Prostate gland (tissue), 2 donors: Measurements from ENCODE around the gene PRPH. TPM values are rescaled to one million over a fixed set of nuclear protein-coding genes. Genes with fewer than 3 reads are reported as not detected.

Experiments used
- total RNA-seq, 2 donors: library from RNA; depleted of rRNA; stranded (reverse); fragments of >200 nt; gene quantifications; one replicate each; pipeline ENCODE4 v1.1.0, GENCODE V29; 2016

The PRPH gene
- total RNA-seq, 2 donors from 2014 or later = 1.4 to 11.4 TPM

Other genes with a start within 250 kb of the PRPH start
- gene KMT2D, start 234.4 kb upstream of the PRPH start, total RNA-seq = 10 to 100 TPM; 82.7 to 99.7 TPM
- 1 to 10 TPM; 1.1 to 2.3 TPM for gene RHEBL1, start 225.2 kb upstream of the PRPH start, total RNA-seq
- gene DHH, start 200.3 kb upstream of the PRPH start, total RNA-seq = 100 to 1,000 TPM in 1 of 2 donors, under 1 TPM in 1; 0.18 to 114 TPM
- gene LMBR1L, start 184.3 kb upstream of the PRPH start, total RNA-seq = 100 to 1,000 TPM in 1 of 2 donors, 10 to 100 TPM in 1; 25.2 to 143 TPM
- 100 to 1,000 TPM; 292 to 922 TPM for gene TUBA1B, start 163.8 kb upstream of the PRPH start, total RNA-seq
- 100 to 1,000 TPM in 1 of 2 donors, 10 to 100 TPM in 1; 81.6 to 253 TPM for gene TUBA1A, start 106.1 kb upstream of the PRPH start, total RNA-seq
- gene TUBA1C, start 30.1 kb upstream of the PRPH start, total RNA-seq = 10 to 100 TPM; 81.9 to 85.6 TPM
- 1 to 10 TPM in 1 of 2 donors, under 1 TPM in 1; 0.46 to 5.2 TPM for gene TROAP, start 28.1 kb downstream of the PRPH start, total RNA-seq
- 1 to 10 TPM in 1 of 2 donors, not detected in 1; 1.3 TPM for gene C1QL4, start 42.0 kb downstream of the PRPH start, total RNA-seq
- 1 to 10 TPM in 1 of 2 donors, under 1 TPM in 1; 0.23 to 4.3 TPM for gene DNAJC22, start 51.7 kb downstream of the PRPH start, total RNA-seq
- 10 to 100 TPM; 30.1 to 34.2 TPM for gene SPATS2, start 72.3 kb downstream of the PRPH start, total RNA-seq
- gene KCNH3, start 243.9 kb downstream of the PRPH start, total RNA-seq = 1 to 10 TPM; 1.8 to 2.2 TPM